ENCODE results near the gene CHN2.

DNA sequence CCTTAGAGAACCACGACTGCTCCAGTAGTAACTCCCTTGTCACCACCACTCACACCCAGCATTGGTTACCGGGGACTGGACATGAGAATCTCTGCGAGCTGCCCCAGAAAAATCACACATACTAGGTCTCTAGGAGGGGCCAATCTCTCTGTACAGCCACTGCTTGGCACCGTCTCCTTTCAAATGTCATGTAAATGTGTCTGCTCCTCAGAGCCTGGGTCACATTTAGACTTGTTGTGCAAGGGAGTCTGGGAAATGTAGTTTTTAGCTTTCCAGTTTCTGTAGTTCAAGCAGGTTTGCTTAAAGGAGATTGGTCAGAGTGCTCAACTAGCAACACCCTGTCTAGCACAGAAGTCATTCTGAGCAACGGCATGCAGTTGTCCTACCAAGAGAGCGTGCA, 60.0 kb downstream of the CHN2 start:
- TF ChIP-seq, protein P1, sequence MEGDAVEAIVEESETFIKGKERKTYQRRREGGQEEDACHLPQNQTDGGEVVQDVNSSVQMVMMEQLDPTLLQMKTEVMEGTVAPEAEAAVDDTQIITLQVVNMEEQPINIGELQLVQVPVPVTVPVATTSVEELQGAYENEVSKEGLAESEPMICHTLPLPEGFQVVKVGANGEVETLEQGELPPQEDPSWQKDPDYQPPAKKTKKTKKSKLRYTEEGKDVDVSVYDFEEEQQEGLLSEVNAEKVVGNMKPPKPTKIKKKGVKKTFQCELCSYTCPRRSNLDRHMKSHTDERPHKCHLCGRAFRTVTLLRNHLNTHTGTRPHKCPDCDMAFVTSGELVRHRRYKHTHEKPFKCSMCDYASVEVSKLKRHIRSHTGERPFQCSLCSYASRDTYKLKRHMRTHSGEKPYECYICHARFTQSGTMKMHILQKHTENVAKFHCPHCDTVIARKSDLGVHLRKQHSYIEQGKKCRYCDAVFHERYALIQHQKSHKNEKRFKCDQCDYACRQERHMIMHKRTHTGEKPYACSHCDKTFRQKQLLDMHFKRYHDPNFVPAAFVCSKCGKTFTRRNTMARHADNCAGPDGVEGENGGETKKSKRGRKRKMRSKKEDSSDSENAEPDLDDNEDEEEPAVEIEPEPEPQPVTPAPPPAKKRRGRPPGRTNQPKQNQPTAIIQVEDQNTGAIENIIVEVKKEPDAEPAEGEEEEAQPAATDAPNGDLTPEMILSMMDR (IDR thresholded peaks at IDR 0.05; ENCODE audit: poor library complexity, severe bottlenecking): no peak
- no peak for TF ChIP-seq RAD21 (conservative IDR thresholded peaks at IDR 0.05)
- no peak for TF ChIP-seq POLR2AphosphoS5 (IDR thresholded peaks at IDR 0.05)
- no peak for TF ChIP-seq EZH2 (IDR thresholded peaks at IDR 0.05; ENCODE audit: borderline replicate concordance, insufficient read depth, low read length, poor library complexity, severe bottlenecking)
- no peak for TF ChIP-seq EP300 (conservative IDR thresholded peaks at IDR 0.05; ENCODE audit: poor library complexity, severe bottlenecking)
- TF ChIP-seq SMC3 (conservative IDR thresholded peaks at IDR 0.05; ENCODE audit: poor library complexity): no peak
- no peak for TF ChIP-seq TAF1 (IDR thresholded peaks at IDR 0.05; ENCODE audit: low read depth)
- no peak for TF ChIP-seq MXI1 (conservative IDR thresholded peaks at IDR 0.05; ENCODE audit: poor library complexity, severe bottlenecking)
- TF ChIP-seq, protein P2, sequence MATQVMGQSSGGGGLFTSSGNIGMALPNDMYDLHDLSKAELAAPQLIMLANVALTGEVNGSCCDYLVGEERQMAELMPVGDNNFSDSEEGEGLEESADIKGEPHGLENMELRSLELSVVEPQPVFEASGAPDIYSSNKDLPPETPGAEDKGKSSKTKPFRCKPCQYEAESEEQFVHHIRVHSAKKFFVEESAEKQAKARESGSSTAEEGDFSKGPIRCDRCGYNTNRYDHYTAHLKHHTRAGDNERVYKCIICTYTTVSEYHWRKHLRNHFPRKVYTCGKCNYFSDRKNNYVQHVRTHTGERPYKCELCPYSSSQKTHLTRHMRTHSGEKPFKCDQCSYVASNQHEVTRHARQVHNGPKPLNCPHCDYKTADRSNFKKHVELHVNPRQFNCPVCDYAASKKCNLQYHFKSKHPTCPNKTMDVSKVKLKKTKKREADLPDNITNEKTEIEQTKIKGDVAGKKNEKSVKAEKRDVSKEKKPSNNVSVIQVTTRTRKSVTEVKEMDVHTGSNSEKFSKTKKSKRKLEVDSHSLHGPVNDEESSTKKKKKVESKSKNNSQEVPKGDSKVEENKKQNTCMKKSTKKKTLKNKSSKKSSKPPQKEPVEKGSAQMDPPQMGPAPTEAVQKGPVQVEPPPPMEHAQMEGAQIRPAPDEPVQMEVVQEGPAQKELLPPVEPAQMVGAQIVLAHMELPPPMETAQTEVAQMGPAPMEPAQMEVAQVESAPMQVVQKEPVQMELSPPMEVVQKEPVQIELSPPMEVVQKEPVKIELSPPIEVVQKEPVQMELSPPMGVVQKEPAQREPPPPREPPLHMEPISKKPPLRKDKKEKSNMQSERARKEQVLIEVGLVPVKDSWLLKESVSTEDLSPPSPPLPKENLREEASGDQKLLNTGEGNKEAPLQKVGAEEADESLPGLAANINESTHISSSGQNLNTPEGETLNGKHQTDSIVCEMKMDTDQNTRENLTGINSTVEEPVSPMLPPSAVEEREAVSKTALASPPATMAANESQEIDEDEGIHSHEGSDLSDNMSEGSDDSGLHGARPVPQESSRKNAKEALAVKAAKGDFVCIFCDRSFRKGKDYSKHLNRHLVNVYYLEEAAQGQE (IDR thresholded peaks at IDR 0.05; ENCODE audit: borderline replicate concordance): no peak
